Measurements from ENCODE around the gene KRTCAP2.

The KRTCAP2 gene

DNA sequence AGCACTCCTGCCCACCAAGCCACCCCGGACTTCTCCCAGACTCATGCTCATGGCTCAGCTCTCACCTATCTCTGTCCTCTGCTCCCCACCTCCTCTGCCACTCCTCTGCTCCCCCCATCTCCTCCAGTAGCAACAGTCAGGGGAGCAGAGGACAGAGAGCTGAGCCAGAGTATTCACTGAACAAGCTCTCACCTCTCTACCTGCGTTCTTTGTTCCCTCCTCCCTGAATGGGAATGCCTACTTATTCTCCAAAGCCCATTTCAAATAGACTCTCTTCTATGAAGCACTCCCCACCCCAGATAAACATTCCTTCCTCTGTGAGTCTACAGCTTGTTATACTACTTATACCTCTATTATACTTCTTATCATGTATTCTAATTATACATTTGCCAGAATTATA, 51.9 kb downstream of the KRTCAP2 start:
- no peak for DNase-seq (ENCODE audit: low read depth)
- TF ChIP-seq, protein P1, sequence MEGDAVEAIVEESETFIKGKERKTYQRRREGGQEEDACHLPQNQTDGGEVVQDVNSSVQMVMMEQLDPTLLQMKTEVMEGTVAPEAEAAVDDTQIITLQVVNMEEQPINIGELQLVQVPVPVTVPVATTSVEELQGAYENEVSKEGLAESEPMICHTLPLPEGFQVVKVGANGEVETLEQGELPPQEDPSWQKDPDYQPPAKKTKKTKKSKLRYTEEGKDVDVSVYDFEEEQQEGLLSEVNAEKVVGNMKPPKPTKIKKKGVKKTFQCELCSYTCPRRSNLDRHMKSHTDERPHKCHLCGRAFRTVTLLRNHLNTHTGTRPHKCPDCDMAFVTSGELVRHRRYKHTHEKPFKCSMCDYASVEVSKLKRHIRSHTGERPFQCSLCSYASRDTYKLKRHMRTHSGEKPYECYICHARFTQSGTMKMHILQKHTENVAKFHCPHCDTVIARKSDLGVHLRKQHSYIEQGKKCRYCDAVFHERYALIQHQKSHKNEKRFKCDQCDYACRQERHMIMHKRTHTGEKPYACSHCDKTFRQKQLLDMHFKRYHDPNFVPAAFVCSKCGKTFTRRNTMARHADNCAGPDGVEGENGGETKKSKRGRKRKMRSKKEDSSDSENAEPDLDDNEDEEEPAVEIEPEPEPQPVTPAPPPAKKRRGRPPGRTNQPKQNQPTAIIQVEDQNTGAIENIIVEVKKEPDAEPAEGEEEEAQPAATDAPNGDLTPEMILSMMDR (IDR thresholded peaks at IDR 0.05; ENCODE audit: control insufficient read depth, extremely low read depth, insufficient read depth) = no peak
- no peak overlapping the region for H3K4me3 ChIP-seq (ENCODE audit: low read depth, low read length)

DNA sequence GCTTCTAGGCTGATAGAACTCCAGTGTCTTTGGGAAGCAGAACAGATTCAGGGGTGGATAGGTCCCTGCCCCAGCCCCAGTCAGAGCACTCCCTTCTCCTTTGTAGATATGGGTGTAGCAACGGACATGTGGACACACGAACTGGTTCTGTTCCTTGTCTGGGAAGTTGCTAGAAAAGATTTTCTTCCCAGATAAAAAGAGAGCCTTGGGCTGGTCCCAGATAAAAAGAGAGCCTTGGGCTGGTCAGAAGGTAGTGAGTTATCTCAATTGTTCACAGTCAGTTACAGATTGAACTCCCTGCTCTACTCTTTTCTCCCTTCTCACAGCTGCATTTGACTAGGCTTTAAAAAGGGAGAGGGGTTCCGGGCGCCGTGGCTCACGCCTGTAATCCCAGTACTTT, 52.9 kb downstream of the KRTCAP2 start:
- TF ChIP-seq, protein P1 (IDR thresholded peaks at IDR 0.05; ENCODE audit: control insufficient read depth, extremely low read depth, insufficient read depth) = no peak
- no peak for DNase-seq (ENCODE audit: low read depth)
- H3K4me3 ChIP-seq (ENCODE audit: low read depth, low read length) = no peak overlapping the region

All from LNCaP clone FGC (cell line).